ENCODE measurements around the gene BEND7.

DNA sequence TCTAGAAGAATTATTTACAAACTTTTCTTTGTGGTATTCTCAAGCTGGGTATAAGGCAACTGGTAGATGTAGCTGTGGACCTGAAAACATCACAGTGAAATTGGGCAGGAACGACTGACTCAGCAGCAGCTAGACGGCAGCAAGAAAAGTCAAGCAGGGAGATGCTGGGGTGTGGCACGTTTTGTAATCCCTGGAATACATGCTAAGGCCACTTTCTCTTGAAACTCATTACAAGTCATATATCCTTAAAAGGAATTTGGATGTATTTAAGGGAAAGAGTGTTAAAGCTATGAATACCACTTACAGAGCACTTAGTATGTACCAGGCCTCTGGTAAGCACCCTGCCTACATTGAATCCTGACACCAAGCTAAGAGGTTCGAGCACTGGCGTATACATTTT, 17.4 kb downstream of the BEND7 start:
- no peak for TF ChIP-seq POLR2AphosphoS5 (IDR thresholded peaks at IDR 0.05)
- TF ChIP-seq, protein P1, sequence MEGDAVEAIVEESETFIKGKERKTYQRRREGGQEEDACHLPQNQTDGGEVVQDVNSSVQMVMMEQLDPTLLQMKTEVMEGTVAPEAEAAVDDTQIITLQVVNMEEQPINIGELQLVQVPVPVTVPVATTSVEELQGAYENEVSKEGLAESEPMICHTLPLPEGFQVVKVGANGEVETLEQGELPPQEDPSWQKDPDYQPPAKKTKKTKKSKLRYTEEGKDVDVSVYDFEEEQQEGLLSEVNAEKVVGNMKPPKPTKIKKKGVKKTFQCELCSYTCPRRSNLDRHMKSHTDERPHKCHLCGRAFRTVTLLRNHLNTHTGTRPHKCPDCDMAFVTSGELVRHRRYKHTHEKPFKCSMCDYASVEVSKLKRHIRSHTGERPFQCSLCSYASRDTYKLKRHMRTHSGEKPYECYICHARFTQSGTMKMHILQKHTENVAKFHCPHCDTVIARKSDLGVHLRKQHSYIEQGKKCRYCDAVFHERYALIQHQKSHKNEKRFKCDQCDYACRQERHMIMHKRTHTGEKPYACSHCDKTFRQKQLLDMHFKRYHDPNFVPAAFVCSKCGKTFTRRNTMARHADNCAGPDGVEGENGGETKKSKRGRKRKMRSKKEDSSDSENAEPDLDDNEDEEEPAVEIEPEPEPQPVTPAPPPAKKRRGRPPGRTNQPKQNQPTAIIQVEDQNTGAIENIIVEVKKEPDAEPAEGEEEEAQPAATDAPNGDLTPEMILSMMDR (IDR thresholded peaks at IDR 0.05): no peak
- no peak for TF ChIP-seq EP300 (IDR thresholded peaks at IDR 0.05)
- no peak for TF ChIP-seq POLR2A (IDR thresholded peaks at IDR 0.05)

All from stomach (tissue), 4 donors.